H1 (cell line): ENCODE measurements around the gene MVP. TPM values are rescaled to one million over a fixed set of nuclear protein-coding genes. Genes with fewer than 3 reads are reported as not detected.

Experiments used
- CTCF ChIA-PET: fragments of 300-600 bp; sonication (Branson Sonifier 250); formaldehyde crosslinking; loops from one replicate; lab custom pipeline; 2021; ENCODE audit not compliant: partially characterized antibody; lab: Charles Lee
- POLR2A ChIA-PET: fragments of 300-600 bp; sonication (Branson Sonifier 250); formaldehyde crosslinking; loops from one replicate; lab custom pipeline; 2021; ENCODE audit warnings: inconsistent platforms; ENCODE audit not compliant: partially characterized antibody; lab: Charles Lee
- DNase-seq, 2 experiments: peaks; one replicate each; pipeline versions ENCODE4 v3.0.0 to v3.0.0-alpha.2; 2010 to 2022; ENCODE audit warnings: low spot score in 2 of 2, low read depth in 1 of 2, mixed read lengths in 1 of 2
- FAIRE-seq: peaks from 2 replicates; lab custom pipeline; 2011; peaks lifted over from hg19 to GRCh38; lab: Jason Lieb, UNC
- H2AFZ ChIP-seq: 2 replicates; pipeline ENCODE4 v1.8.1; 2012; ENCODE audit warnings: low read length, inconsistent platforms
- H2AK5ac ChIP-seq: 2 replicates; pipeline ENCODE4 v1.6.1; 2013; ENCODE audit warnings: low read depth, low read length
- H2BK120ac ChIP-seq: replicated peaks from 2 replicates; pipeline ENCODE3; 2013; ENCODE audit warnings: low read depth, low read length, inconsistent platforms
- H2BK12ac ChIP-seq: 2 replicates; pipeline ENCODE4 v1.6.1; 2013; ENCODE audit warnings: low read depth, low read length
- H2BK15ac ChIP-seq: 2 replicates; pipeline ENCODE4 v1.6.1; 2013; ENCODE audit warnings: low read length
- H2BK20ac ChIP-seq: 2 replicates; pipeline ENCODE4 v1.6.1; 2013; ENCODE audit warnings: low read length
- H2BK5ac ChIP-seq: 2 replicates; pipeline ENCODE4 v1.6.1; 2013; ENCODE audit warnings: low read depth, low read length
- H3K14ac ChIP-seq: 2 replicates; pipeline ENCODE4 v1.6.1; 2013; ENCODE audit warnings: inconsistent platforms; ENCODE audit not compliant: insufficient read length
- H3K18ac ChIP-seq: 2 replicates; pipeline ENCODE4 v1.6.1; 2013; ENCODE audit warnings: low read length; ENCODE audit errors: extremely low read depth
- H3K23ac ChIP-seq: 2 replicates; pipeline ENCODE4 v1.6.1; 2013; ENCODE audit warnings: inconsistent platforms; ENCODE audit not compliant: insufficient read length
- H3K23me2 ChIP-seq: 2 replicates; pipeline ENCODE4 v1.6.1; 2013; ENCODE audit warnings: low read depth, low read length
- H3K27ac ChIP-seq: 2 replicates; pipeline ENCODE4 v1.6.1; 2011; ENCODE audit warnings: low read depth, low read length, inconsistent platforms
- H3K27me3 ChIP-seq, 4 experiments: replicated peaks in 1 of 4; 1 replicate in 1 of 4; 2 replicates in 3 of 4; pipeline versions ENCODE4 v1.6.1 to v1.8.1; 2011 to 2013; ENCODE audit warnings: low read length in 3 of 4, mild to moderate bottlenecking in 3 of 4, inconsistent platforms in 2 of 4, mixed read lengths in 2 of 4, moderate library complexity in 1 of 4; ENCODE audit not compliant: control insufficient read depth in 3 of 4, insufficient read depth in 3 of 4; ENCODE audit errors: extremely low read depth in 1 of 4
- H3K36me3 ChIP-seq, 4 experiments: 2 replicates each; pipeline versions ENCODE4 v1.6.1 to v1.8.1; 2011 to 2013; ENCODE audit warnings: mild to moderate bottlenecking in 4 of 4, low read length in 3 of 4, moderate library complexity in 2 of 4, control low read depth in 1 of 4, inconsistent platforms in 1 of 4; ENCODE audit not compliant: insufficient read depth in 4 of 4, control insufficient read depth in 2 of 4
- H3K4ac ChIP-seq: replicated peaks from 2 replicates; pipeline ENCODE3; 2013; ENCODE audit warnings: low read length, low read depth, mixed read lengths, inconsistent platforms; ENCODE audit not compliant: insufficient read length
- H3K4me1 ChIP-seq, 4 experiments: replicated peaks in 1 of 4; 1 replicate in 1 of 4; 2 replicates in 3 of 4; pipeline versions ENCODE4 v1.6.1 to v1.8.1; 2011 to 2013; ENCODE audit warnings: low read length in 3 of 4, inconsistent platforms in 2 of 4, mixed read lengths in 1 of 4; ENCODE audit not compliant: insufficient read depth in 4 of 4, control insufficient read depth in 3 of 4
- H3K4me2 ChIP-seq, 2 experiments: 2 replicates each; pipeline versions ENCODE4 v1.6.1 to v1.8.1; 2011 to 2013; ENCODE audit warnings: low read depth in 2 of 2, low read length in 2 of 2, control low read depth in 1 of 2, inconsistent platforms in 1 of 2, mild to moderate bottlenecking in 1 of 2; ENCODE audit not compliant: insufficient read depth in 1 of 2
- H3K4me3 ChIP-seq, 4 experiments: fragments of 200-600, 300-600 bp in 1 of 4; sonication (generic), shearing (Covaris generic), sonication (Bioruptor Twin) in 1 of 4; 2 replicates each; pipeline versions ENCODE4 v1.5.1 to v1.8.1; 2011 to 2016; ENCODE audit warnings: low read length in 4 of 4, low read depth in 3 of 4, control low read depth in 2 of 4, inconsistent platforms in 2 of 4, mild to moderate bottlenecking in 2 of 4, mixed read lengths in 1 of 4, moderate library complexity in 1 of 4; ENCODE audit not compliant: insufficient read depth in 2 of 4; ENCODE audit errors: extremely low read depth in 1 of 4
- H3K56ac ChIP-seq: replicated peaks from 2 replicates; pipeline ENCODE3; 2013; ENCODE audit warnings: low read depth, mild to moderate bottlenecking, mixed read lengths, low read length, inconsistent platforms; ENCODE audit not compliant: insufficient read length
- H3K79me1 ChIP-seq: 2 replicates; pipeline ENCODE4 v1.6.1; 2013; ENCODE audit warnings: low read depth, low read length, control low read depth
- H3K79me2 ChIP-seq, 2 experiments: 2 replicates each; pipeline versions ENCODE4 v1.6.1 to v1.8.1; 2012 to 2013; ENCODE audit warnings: low read length in 2 of 2, mild to moderate bottlenecking in 2 of 2, inconsistent platforms in 1 of 2; ENCODE audit not compliant: insufficient read depth in 2 of 2, control insufficient read depth in 1 of 2
- H3K9ac ChIP-seq, 4 experiments: replicated peaks in 1 of 4; 1 replicate in 1 of 4; 2 replicates in 3 of 4; pipeline versions ENCODE4 v1.6.1 to v1.8.1; 2011 to 2013; ENCODE audit warnings: low read depth in 3 of 4, low read length in 3 of 4, control low read depth in 2 of 4, mild to moderate bottlenecking in 2 of 4, moderate library complexity in 2 of 4, inconsistent platforms in 1 of 4; ENCODE audit errors: extremely low read depth in 1 of 4
- H3K9me3 ChIP-seq, 2 experiments: 2 replicates each; pipeline versions ENCODE4 v1.6.1 to v1.8.1; 2012 to 2013; ENCODE audit warnings: mild to moderate bottlenecking in 2 of 2, moderate library complexity in 2 of 2, control low read depth in 1 of 2, inconsistent platforms in 1 of 2, low read depth in 1 of 2, low read length in 1 of 2, mixed read lengths in 1 of 2; ENCODE audit not compliant: insufficient read depth in 2 of 2
- H4K20me1 ChIP-seq, 2 experiments: replicated peaks in 1 of 2; 2 replicates each; pipeline versions ENCODE3 to v1.8.1; 2011 to 2013; ENCODE audit warnings: inconsistent platforms in 2 of 2, low read length in 2 of 2, mild to moderate bottlenecking in 1 of 2; ENCODE audit not compliant: insufficient read depth in 2 of 2, control insufficient read depth in 1 of 2
- H4K5ac ChIP-seq: 2 replicates; pipeline ENCODE4 v1.6.1; 2013; ENCODE audit warnings: low read length, low read depth, mixed read lengths, inconsistent platforms; ENCODE audit not compliant: insufficient read length
- H4K8ac ChIP-seq: 2 replicates; pipeline ENCODE4 v1.8.0; 2013; ENCODE audit warnings: mild to moderate bottlenecking, moderate library complexity, low read length, inconsistent platforms; ENCODE audit not compliant: insufficient read depth; ENCODE audit errors: extremely low read depth
- H4K91ac ChIP-seq: replicated peaks from 2 replicates; pipeline ENCODE3; 2013; ENCODE audit warnings: low read length, mixed read lengths, inconsistent platforms; ENCODE audit not compliant: insufficient read length
- CREB1 ChIP-seq: IDR thresholded peaks from 2 replicates; pipeline ENCODE4 v1.6.1; 2012; ENCODE audit warnings: inconsistent platforms
- EP300 ChIP-seq, 2 experiments: IDR thresholded peaks; 1 replicate in 1 of 2; 2 replicates in 1 of 2; pipeline ENCODE4 v1.6.1; 2011 to 2012; ENCODE audit warnings: low read depth in 2 of 2, low read length in 2 of 2, mild to moderate bottlenecking in 2 of 2, borderline replicate concordance in 1 of 2, inconsistent platforms in 1 of 2, moderate library complexity in 1 of 2
- KDM4A ChIP-seq: IDR thresholded peaks from one replicate; pipeline ENCODE4 v1.7.1; 2012; ENCODE audit warnings: low read depth, mild to moderate bottlenecking, moderate library complexity, low read length, inconsistent platforms; ENCODE audit not compliant: severe bottlenecking
- POU5F1 ChIP-seq: IDR thresholded peaks from 2 replicates; pipeline ENCODE4 v1.6.1; 2011; ENCODE audit warnings: low read depth, mild to moderate bottlenecking, low read length, moderate library complexity
- SIX5 ChIP-seq: IDR thresholded peaks from 2 replicates; pipeline ENCODE4 v1.6.1; 2011; ENCODE audit warnings: mild to moderate bottlenecking, low read depth, low read length
- SP2 ChIP-seq: IDR thresholded peaks from 2 replicates; pipeline ENCODE4 v1.6.1; 2012; ENCODE audit warnings: mild to moderate bottlenecking, low read length, inconsistent platforms
- TCF12 ChIP-seq: IDR thresholded peaks from 2 replicates; pipeline ENCODE4 v1.6.1; 2011; ENCODE audit warnings: low read depth, mild to moderate bottlenecking, low read length
- WGBS, 2 experiments: shearing (Covaris generic) in 1 of 2; methylation state at CpG; one replicate each; pipeline versions ENCODE4 v1.1.6 to v1.1.7; 2013 to 2015; ENCODE audit warnings: low lambda C conversion rate in 2 of 2, mixed read lengths in 2 of 2, inconsistent platforms in 1 of 2, low coverage in 1 of 2, missing lambda C conversion rate in 1 of 2; ENCODE audit not compliant: insufficient replicate concordance in 2 of 2, insufficient coverage in 1 of 2, insufficient read length in 1 of 2; ENCODE audit errors: extremely low coverage in 1 of 2, missing lambda C conversion rate in 1 of 2; 5-methylcytosine and 5-hydroxymethylcytosine counted together
- polyA plus RNA-seq, 7 experiments: library from polyadenylated mRNA; depleted of rRNA in 3 of 7; stranded (reverse) in 5 of 7; unstranded in 2 of 7; fragments of >200 nt in 5 of 7; fragments of 200-250 nt in 2 of 7; gene quantifications; 1 replicate in 5 of 7; 2 replicates in 1 of 7; 4 replicates in 1 of 7; pipeline versions ENCODE4 v1.2.1 to v1.2.3, GENCODE V29; 2011 to 2013; ENCODE audit warnings: missing spikeins in 2 of 7, mixed read lengths in 2 of 7
- total RNA-seq: library from RNA; stranded (reverse); fragmentation: NEBNext Ultra II Directional; extraction: Animal tissue kit (Norgen Biotek cat#: 25700); gene quantifications from 2 replicates; pipeline ENCODE4 v1.2.1, GENCODE V29; 2021
- TF ChIP-seq, protein P1 (sequence below), 3 experiments: IDR thresholded peaks; 1 replicate in 2 of 3; 2 replicates in 1 of 3; pipeline versions ENCODE4 v1.5.1 to v1.6.1; 2011; ENCODE audit warnings: low read length in 3 of 3, mild to moderate bottlenecking in 3 of 3, inconsistent platforms in 2 of 3, low read depth in 1 of 3, moderate library complexity in 1 of 3; ENCODE audit not compliant: insufficient read depth in 1 of 3; ENCODE audit errors: control extremely low read depth in 1 of 3

Gene MVP
- total and polyA plus RNA-seq, 2 of the 8 experiments (the other 6 are each of a cell fraction or from before 2014, with no cell fraction given) = 1.9 TPM

DNA sequence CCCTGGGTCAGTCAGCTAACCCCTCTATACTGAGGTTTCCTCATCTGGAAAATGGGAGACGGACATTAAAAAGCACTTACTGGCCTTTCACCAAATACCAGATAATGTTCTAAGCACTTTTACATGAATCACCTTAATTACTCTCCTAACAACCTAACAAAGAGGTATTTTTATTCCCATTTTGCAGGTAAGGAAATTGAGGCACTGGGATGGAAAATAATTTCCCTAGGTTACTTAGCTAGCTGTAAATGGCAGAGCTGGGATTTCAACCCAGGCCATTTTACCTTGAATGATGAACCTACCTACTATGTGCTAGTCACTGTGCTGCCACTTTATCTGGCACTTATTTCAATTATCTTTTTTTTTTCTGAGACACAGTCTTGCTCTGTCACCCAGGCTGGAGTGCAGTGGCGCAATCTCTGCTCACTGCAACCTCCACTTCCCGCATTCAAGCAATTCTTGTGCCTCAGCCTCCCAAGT is 26.0 kb upstream of the MVP start:
- Histone ChIP-seq H2BK120ac (no peak overlapping the region), H3K56ac (no peak overlapping the region), H3K14ac (no peak overlapping the region), H2BK20ac (no peak overlapping the region), H3K4ac (no peak overlapping the region), H2AK5ac (no peak overlapping the region), H4K8ac (no peak overlapping the region), H3K23me2 (peaks cover 14% of the 10 kb centered on the region), H4K20me1 (peaks cover 3 to 19% of the 10 kb centered on the region in 2 experiments), H3K4me1 (peaks cover 0 to 13% (median 5%) of the 10 kb centered on the region in 4 experiments; a peak in 6 of 7 replicates), H4K91ac (no peak overlapping the region), H4K5ac (no peak overlapping the region), H2BK5ac (no peak overlapping the region), H3K9me3 (no peaks in the 10 kb centered on the region), H3K18ac (no peak overlapping the region), H3K36me3 (peaks cover 25 to 41% (median 31%) of the 10 kb centered on the region in 4 experiments), H3K79me2 (peaks cover 28 to 58% of the 10 kb centered on the region in 2 experiments), H2BK12ac (no peak overlapping the region), H3K9ac (no peak overlapping the region), H3K4me3 (no peak overlapping the region), H2AFZ (no peak overlapping the region), H3K23ac (no peak overlapping the region), H3K27ac (no peak overlapping the region), H3K79me1 (peaks cover 12% of the 10 kb centered on the region; the same call in 1 of the 2 replicates), H2BK15ac (no peak overlapping the region), H3K4me2 (no peak overlapping the region), H3K27me3 (no peaks in the 10 kb centered on the region)
- DNase-seq (no peak), FAIRE-seq (no peak)
- TF ChIP-seq, protein P1, sequence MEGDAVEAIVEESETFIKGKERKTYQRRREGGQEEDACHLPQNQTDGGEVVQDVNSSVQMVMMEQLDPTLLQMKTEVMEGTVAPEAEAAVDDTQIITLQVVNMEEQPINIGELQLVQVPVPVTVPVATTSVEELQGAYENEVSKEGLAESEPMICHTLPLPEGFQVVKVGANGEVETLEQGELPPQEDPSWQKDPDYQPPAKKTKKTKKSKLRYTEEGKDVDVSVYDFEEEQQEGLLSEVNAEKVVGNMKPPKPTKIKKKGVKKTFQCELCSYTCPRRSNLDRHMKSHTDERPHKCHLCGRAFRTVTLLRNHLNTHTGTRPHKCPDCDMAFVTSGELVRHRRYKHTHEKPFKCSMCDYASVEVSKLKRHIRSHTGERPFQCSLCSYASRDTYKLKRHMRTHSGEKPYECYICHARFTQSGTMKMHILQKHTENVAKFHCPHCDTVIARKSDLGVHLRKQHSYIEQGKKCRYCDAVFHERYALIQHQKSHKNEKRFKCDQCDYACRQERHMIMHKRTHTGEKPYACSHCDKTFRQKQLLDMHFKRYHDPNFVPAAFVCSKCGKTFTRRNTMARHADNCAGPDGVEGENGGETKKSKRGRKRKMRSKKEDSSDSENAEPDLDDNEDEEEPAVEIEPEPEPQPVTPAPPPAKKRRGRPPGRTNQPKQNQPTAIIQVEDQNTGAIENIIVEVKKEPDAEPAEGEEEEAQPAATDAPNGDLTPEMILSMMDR (IDR thresholded peaks at IDR 0.05; ENCODE audit: control extremely low read depth in 1 of 3, insufficient read depth in 1 of 3, low read depth in 1 of 3, low read length in 3 of 3) = no peak
- TF ChIP-seq POU5F1 (no peak), CREB1 (no peak), SP2 (no peak), KDM4A (no peak), EP300 (IDR thresholded peaks at IDR 0.05; ENCODE audit: borderline replicate concordance in 1 of 2, low read depth in 2 of 2, low read length in 2 of 2) (no peak), TCF12 (no peak), SIX5 (no peak)
- CTCF ChIA-PET = interaction anchor here (0.6 to 1.5 kb wide), 6 partner anchors 9 to 238 kb away, joined by 3 to 5 read pairs (median 3); partner anchors contain the start of gene PAGR1
- POLR2A ChIA-PET = interaction anchor here (0.6 to 4.3 kb wide), 6 partner anchors 10 to 297 kb away, joined by 3 to 25 read pairs (median 4); partner anchors contain the start of genes MAZ and TBX6
- 96% methylated on average over 3 of the region's 3 CpGs; no CpG with 5 or more reads in 1 of the 2 experiments for WGBS, 2 experiments
